GM21423 (cell line): ENCODE results near the gene MUC6.

Experiments
- ATAC-seq: cut with Tn5 transposase; IDR thresholded peaks from one replicate; pipeline ENCODE4 v1.9.1; 2021; ENCODE audit warnings: mild to moderate bottlenecking, moderate library complexity; ENCODE audit not compliant: unreplicated experiment

Gene MUC6

GRCh38 chr11:1038921-1039320 lies 2.4 kb upstream of the MUC6 start:
- ATAC-seq: no peak

DNA sequence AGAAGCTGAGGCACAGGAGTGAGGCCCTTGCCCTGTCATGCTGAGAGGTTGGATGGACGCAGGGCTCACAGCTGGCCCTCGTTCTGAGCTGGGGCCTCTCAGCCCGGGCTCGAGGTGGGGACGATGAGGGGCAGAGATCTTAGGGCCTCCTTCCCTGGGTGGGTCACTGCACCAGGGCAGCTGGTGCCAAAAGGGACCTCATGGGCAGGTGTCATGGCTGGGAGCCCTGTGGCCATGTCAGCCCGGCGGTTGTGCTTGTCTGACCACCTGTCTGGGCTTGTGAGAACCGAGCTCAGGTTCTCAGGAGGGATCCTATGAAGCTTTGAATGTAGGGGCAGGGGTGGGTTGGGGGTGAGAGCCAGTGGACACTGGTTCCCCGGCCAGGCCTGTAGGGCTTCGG lies 1.8 kb upstream of the MUC6 start:
- ATAC-seq: no peak

GRCh38 chr11:1037506-1038055 lies 1.1 kb upstream of the MUC6 start:
- ATAC-seq: no peak

- no peak for ATAC-seq
Observed at GRCh38 chr11:1036931-1037330, 413 bp upstream of the MUC6 start.

DNA sequence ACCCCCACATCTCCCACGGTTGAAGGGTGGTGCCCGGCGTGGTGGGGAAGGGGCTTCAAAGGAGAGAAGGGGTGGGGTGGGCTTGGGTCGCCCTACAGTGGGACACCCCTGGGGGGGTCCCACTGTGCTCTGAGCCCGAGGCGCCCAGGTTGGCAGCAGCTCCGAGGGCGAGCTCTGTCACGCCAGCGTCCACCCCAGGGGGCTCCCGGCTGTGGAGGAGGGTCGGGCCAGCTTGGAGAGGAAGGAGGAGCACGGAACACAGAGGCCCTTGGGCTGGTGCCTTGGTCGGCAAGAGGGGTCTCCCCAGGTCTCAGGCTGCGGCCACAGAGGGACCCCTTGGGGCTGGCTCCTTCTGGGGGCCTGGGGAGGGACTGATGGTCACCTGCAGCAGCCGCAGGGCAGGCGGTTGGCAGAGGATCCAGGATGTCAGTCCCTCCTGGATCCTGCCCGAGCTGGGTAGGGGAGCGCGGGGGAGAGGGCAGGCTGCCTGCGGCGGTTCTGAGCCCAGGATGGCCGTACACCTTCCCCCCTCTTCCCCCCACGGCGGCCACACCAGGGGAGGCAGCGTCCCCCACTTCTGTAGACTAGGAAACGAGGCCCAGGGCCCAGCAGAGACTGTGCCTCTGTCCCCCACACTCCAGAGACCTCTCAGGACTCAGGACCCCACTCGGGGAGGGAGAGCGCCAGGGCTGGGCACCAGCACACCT lies 788 bp downstream of the MUC6 start:
- no peak for ATAC-seq

- no peak for ATAC-seq
Observed at GRCh38 chr11:1034456-1035295, 1.8 kb downstream of the MUC6 start.

DNA sequence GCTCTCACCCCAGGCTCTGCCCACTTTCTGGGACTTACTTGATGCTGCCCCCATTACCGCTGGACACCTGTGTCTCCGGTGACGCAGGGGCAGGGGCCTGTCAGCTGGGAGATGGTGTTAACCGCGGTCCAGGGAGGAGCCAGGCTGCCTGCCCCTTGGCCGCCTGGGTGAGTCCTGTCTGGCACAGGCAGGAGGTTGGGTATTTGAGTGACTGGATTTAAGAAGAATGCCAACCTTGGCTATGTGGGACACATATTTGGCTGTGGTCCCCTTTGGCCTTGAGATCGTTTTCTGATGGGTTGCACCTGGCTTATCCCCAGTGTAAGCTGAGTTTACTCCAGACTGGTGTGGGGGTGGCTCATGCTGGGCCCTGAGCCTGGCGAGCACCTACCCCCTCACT lies 2.5 kb downstream of the MUC6 start:
- ATAC-seq: no peak

GRCh38 chr11:1033016-1033798 lies 3.3 kb downstream of the MUC6 start:
- ATAC-seq: no peak

- no peak for ATAC-seq
Observed at GRCh38 chr11:1032310-1032891, 4.1 kb downstream of the MUC6 start.

DNA sequence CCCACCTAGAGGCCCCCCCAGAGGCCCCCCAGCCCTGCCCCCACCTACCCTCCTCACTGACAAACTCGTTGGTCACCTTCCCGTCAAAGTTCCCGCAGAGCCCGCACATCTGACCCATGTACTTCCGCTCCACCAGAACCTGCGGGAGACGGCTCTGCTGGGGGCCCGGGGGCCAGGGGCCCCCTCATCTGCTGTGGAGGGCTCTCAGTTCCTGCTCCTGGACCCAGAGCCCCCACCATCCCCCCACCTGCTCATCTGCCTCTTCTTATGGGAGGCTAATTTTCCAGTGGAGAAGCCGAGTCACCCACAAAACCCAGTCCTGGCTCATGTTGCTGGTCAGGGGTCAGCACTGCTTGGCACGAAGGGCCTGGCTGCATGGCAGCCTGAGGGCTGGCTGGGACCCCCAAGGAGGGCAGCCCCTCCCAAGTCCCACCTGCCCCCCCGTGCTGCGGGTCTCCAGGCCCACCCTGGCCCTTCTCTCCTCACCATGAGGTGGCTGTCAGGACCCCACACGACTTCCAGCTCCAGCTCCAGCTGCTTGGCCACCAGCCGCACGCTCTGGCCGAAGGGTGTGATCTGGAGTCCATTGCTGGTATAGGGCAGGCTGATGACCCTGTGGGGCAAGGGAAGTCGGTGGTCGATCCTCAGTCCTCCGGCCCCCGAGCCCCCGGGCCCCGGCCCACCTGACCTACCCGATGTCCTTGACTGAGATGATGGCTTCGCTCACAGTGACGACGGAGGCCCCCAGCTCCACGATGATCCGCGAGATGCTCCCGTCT lies 5.2 kb downstream of the MUC6 start:
- no peak for ATAC-seq

DNA sequence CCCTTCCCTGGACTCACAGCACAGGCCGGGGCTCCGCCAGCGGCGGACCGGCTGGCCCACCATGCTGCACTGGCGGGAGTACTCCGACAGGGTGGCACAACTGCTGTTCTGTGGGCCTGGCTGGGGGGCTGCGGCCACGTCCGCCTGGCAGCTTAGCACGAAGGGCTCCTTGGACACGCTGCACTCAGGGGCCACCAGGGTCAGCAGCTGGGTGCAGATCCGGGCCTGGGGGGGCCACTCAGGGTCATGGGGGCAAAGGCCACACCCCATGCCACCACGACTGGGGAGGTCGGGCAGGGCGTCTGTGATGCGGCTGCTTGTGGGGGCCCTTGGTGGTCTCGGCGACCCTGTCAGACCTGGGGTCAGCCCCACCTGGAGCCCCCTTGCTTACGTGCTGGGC lies 6.0 kb downstream of the MUC6 start:
- no peak for ATAC-seq

DNA sequence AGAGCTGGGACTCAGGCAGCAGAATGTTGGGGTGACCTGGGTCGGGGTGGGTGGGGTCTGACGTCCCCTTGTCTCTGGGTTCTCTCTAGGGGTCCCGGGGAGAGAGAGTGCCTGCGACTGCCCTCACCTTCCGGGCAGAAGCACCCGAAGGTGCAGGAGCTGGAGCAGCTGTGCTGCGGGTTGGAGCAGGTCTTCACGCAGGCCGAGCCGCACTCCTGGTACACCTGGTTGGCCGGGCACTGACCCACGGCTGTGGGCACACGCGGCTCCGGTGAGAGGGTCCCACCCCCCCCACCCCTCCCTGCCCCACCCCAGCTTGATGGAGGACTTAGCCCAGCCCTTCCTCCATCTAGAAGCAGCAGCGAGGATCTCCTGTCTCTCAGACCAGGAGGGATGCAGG lies 6.4 kb downstream of the MUC6 start:
- ATAC-seq: no peak

- ATAC-seq: no peak
Observed at GRCh38 chr11:1029654-1030053, 6.9 kb downstream of the MUC6 start.

- ATAC-seq: no peak
Observed at GRCh38 chr11:1029051-1029450, 7.5 kb downstream of the MUC6 start.

DNA sequence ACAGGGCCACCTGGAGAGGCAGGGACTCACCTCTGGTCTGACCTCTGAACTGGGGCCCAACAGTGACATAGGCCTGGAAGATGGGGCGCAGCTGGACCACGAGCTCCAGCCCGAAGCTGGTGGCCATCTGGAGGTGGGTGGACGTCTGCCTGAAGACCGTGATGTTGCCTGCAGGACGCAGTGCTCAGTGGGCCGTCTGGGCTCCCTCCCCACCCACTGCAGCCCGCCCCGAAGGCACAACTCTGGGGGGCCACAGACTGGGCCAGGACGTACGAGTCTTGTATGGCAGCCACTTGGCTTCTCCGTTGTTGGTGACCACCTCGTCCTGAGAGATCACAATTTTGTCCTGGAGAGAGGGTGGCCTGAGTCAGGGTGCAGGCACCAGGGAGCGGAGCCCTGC lies 7.9 kb downstream of the MUC6 start:
- no peak for ATAC-seq

DNA sequence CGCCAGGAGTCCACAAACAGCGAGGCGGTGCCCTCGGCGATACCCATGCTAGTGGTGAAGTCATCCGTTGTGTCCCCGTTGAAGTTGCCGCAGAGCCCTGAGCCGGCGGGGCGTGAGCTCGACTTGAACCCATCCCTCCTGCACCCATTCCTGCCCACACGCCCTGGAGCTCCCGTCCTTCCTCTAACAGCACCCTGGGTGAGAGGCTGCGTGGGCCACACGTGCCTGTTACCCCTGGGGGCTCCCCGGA lies 8.3 kb downstream of the MUC6 start:
- ATAC-seq: no peak

GRCh38 chr11:1027483-1028290 lies 8.8 kb downstream of the MUC6 start:
- no peak for ATAC-seq

- no peak for ATAC-seq
Observed at GRCh38 chr11:1026641-1027482, 9.7 kb downstream of the MUC6 start.

- no peak for ATAC-seq
Observed at GRCh38 chr11:1026163-1026450, 10.4 kb downstream of the MUC6 start.
